HepG2 (cell line): ENCODE measurements around the gene STC2. TPM values are rescaled to one million over a fixed set of nuclear protein-coding genes. Genes with fewer than 3 reads are reported as not detected.

ENCODE experiments used
- ATF7-NPFF ChIP-seq: sonication (generic); formaldehyde crosslinking; IDR thresholded peaks from 2 replicates; pipeline ENCODE4 v1.8.1; 2023; ENCODE audit warnings: mild to moderate bottlenecking, low read depth, missing genetic modification reagents, moderate library complexity
- BHLHE40 ChIP-seq: IDR thresholded peaks from 2 replicates; pipeline ENCODE4 v1.6.1; 2011; ENCODE audit warnings: low read length, improper control_type of control experiment
- CENPX ChIP-seq: sonication (generic); formaldehyde crosslinking; IDR thresholded peaks from 2 replicates; pipeline ENCODE4 v1.9.0; 2021; ENCODE audit warnings: mild to moderate bottlenecking, missing genetic modification reagents, moderate library complexity
- HMG20A ChIP-seq: IDR thresholded peaks from 2 replicates; pipeline ENCODE4 v1.6.1; 2016; ENCODE audit warnings: borderline replicate concordance
- HMGA1 ChIP-seq: sonication (generic); formaldehyde crosslinking; conservative IDR thresholded peaks from 2 replicates; pipeline ENCODE4 v1.4.0; 2020; ENCODE audit warnings: missing genetic modification reagents
- ISL2 ChIP-seq: sonication (generic); formaldehyde crosslinking; IDR thresholded peaks from 2 replicates; pipeline ENCODE4 v1.5.0; 2020; ENCODE audit warnings: missing genetic modification reagents
- KDM5B ChIP-seq: sonication (generic); formaldehyde crosslinking; IDR thresholded peaks from 2 replicates; pipeline ENCODE4 v1.4.0; 2020; ENCODE audit warnings: missing genetic modification reagents, mild to moderate bottlenecking, borderline replicate concordance
- MATR3 ChIP-seq: sonication (generic); formaldehyde crosslinking; IDR thresholded peaks from 2 replicates; pipeline ENCODE4 v1.4.0; 2020; ENCODE audit warnings: missing genetic modification reagents
- NFIC ChIP-seq: IDR thresholded peaks from 2 replicates; pipeline ENCODE4 v1.6.1; 2012; ENCODE audit warnings: mild to moderate bottlenecking, low read length, inconsistent platforms
- NKX3-1 ChIP-seq: sonication (generic); formaldehyde crosslinking; IDR thresholded peaks from 2 replicates; pipeline ENCODE4 v1.5.0; 2020; ENCODE audit warnings: missing genetic modification reagents
- SCMH1 ChIP-seq: sonication (generic); formaldehyde crosslinking; IDR thresholded peaks from 2 replicates; pipeline ENCODE4 v1.9.0; 2021; ENCODE audit warnings: missing genetic modification reagents, mild to moderate bottlenecking, borderline replicate concordance
- SP140L ChIP-seq: sonication (generic); formaldehyde crosslinking; IDR thresholded peaks from 2 replicates; pipeline ENCODE4 v1.4.0; 2020; ENCODE audit warnings: missing genetic modification reagents, borderline replicate concordance
- YEATS2 ChIP-seq: sonication (generic); formaldehyde crosslinking; IDR thresholded peaks from 2 replicates; pipeline ENCODE4 v1.4.0; 2020; ENCODE audit warnings: missing genetic modification reagents, borderline replicate concordance
- ZFP41 ChIP-seq: sonication (generic); formaldehyde crosslinking; IDR thresholded peaks from 2 replicates; pipeline ENCODE4 v1.4.0; 2020; ENCODE audit warnings: mild to moderate bottlenecking, missing genetic modification reagents, borderline replicate concordance
- ZMAT3 ChIP-seq: sonication (generic); formaldehyde crosslinking; conservative IDR thresholded peaks from 2 replicates; pipeline ENCODE4 v1.7.0; 2021; ENCODE audit warnings: missing genetic modification reagents
- ZNF180 ChIP-seq: sonication (generic); formaldehyde crosslinking; IDR thresholded peaks from 2 replicates; pipeline ENCODE4 v1.4.0; 2020; ENCODE audit warnings: low read depth, missing genetic modification reagents, borderline replicate concordance
- ZNF207 ChIP-seq: fragments of 450-650 bp; IDR thresholded peaks from 2 replicates; pipeline ENCODE4 v1.6.1; 2016; ENCODE audit warnings: antibody characterized with exemption, borderline replicate concordance
- ZNF256 ChIP-seq: sonication (generic); formaldehyde crosslinking; conservative IDR thresholded peaks from 2 replicates; pipeline ENCODE4 v1.4.0; 2020; ENCODE audit warnings: missing genetic modification reagents
- ZNF296 ChIP-seq: sonication (generic); formaldehyde crosslinking; conservative IDR thresholded peaks from 2 replicates; pipeline ENCODE4 v1.5.0; 2020; ENCODE audit warnings: mild to moderate bottlenecking, missing genetic modification reagents
- ZNF549 ChIP-seq: sonication (generic); formaldehyde crosslinking; IDR thresholded peaks from 2 replicates; pipeline ENCODE4 v1.5.0; 2020; ENCODE audit warnings: missing genetic modification reagents
- ZNF670 ChIP-seq: sonication (generic); formaldehyde crosslinking; IDR thresholded peaks from 2 replicates; pipeline ENCODE4 v1.8.0; 2022; ENCODE audit warnings: mild to moderate bottlenecking, missing genetic modification reagents, borderline replicate concordance
- ZNF7 ChIP-seq: IDR thresholded peaks from 2 replicates; pipeline ENCODE4 v1.6.1; 2016; ENCODE audit warnings: missing biosample characterization, missing genetic modification reagents
- ZNF792 ChIP-seq: IDR thresholded peaks from 2 replicates; pipeline ENCODE4 v1.6.1; 2016
- polyA plus RNA-seq, 8 experiments: library from polyadenylated mRNA; depleted of rRNA in 3 of 8; stranded (reverse) in 7 of 8; unstranded in 1 of 8; fragments of >200 nt; fragmentation: Illumina TruSeq in 4 of 8; extraction: Trizol in 4 of 8; gene quantifications; 2 replicates each; pipeline versions ENCODE4 v1.2.1 to v1.2.3, GENCODE V29; 2011 to 2016; ENCODE audit warnings: low read depth in 4 of 8, missing spikeins in 1 of 8, mixed read lengths in 1 of 8; ENCODE audit not compliant: insufficient read depth in 1 of 8
- total RNA-seq, 5 experiments: library from RNA; depleted of rRNA; stranded (reverse); fragments of >200 nt; fragmentation: Illumina TruSeq; extraction: Trizol; gene quantifications; 2 replicates each; pipeline ENCODE4 v1.2.3, GENCODE V29; 2016; ENCODE audit warnings: low read depth in 1 of 5
- TF ChIP-seq, protein P1 (sequence below): IDR thresholded peaks from 2 replicates; pipeline ENCODE4 v1.6.1; 2016
- TF ChIP-seq, protein P2 (sequence below): sonication (generic); formaldehyde crosslinking; IDR thresholded peaks from 2 replicates; pipeline ENCODE4 v1.8.0; 2022; ENCODE audit warnings: mild to moderate bottlenecking, missing genetic modification reagents; ENCODE audit not compliant: insufficient replicate concordance
- TF ChIP-seq, protein P3 (sequence below): sonication (generic); formaldehyde crosslinking; IDR thresholded peaks from 2 replicates; pipeline ENCODE4 v1.4.0; 2020; ENCODE audit warnings: missing genetic modification reagents, borderline replicate concordance

The STC2 gene
- total and polyA plus RNA-seq, 2 of the 13 experiments (the other 11 are each of a cell fraction or from before 2014, with no cell fraction given), result 27.1 to 69.2 TPM

DNA sequence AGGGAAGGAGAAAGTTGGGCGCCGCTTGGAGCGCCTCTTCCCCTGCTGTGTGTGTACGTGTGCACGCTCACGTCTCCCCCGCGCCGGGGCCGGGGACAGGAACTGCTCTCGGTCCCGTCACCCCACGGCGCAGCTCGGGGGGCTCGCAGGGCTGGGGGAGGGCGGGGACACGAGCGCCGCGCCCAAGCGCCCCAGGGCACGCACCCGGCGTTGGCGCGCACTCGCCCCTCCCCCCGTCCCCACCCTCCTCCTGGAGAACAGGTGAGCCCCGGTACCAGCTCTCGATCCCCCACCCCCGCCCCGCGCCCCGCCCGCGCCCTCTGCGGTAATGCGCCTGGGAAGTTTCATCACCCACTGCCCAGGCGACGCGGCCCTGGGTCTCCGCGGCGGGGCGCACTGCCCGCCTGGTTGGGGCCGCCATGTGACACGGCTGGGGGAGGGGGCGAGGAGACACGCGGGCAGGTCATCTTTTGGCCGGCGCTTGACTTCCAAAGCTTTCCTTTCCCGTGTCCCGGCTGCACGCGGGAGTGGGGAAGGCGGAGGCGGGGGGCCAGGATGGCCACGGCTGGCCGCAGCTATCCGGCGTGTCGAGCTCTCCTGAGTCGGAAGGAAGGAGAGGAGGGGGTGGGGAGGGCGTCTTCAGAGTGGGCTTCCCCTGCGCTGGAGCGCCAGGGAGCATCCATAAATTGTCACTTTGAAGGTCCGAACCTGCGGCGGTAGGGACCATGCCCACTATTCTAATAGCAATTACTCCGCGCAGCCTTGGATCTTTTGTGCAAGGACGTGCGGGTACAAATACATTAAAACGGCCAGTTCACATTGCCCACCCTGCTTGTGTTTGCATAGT lies 1.5 kb upstream of the STC2 start (continued):
- TF ChIP-seq ZNF296 (no peak), CENPX (CRISPR knock-in tag) (no peak), ZNF180 (CRISPR knock-in tag) (no peak), MATR3 (no peak), YEATS2 (CRISPR knock-in tag) (no peak), SCMH1 (CRISPR knock-in tag) (no peak), ZNF792 (CRISPR knock-in tag) (peak; percentile 13), NKX3-1 (no peak), ZNF670 (CRISPR knock-in tag) (no peak), ZNF7 (CRISPR knock-in tag) (no peak), ZFP41 (CRISPR knock-in tag) (0 out of 2 replicates have a peak, but pooled peaks have one; percentile 28), HMGA1 (CRISPR knock-in tag) (no peak), ZNF207 (no peak), ZNF256 (CRISPR knock-in tag) (no peak), BHLHE40 (peak; percentile 23; the same call in 1 of the 2 replicates), NFIC (no peak), ISL2 (peak; percentile 32; the same call in 1 of the 2 replicates), ZNF549 (CRISPR knock-in tag) (no peak), ZMAT3 (no peak), SP140L (CRISPR knock-in tag) (no peak), HMG20A (CRISPR knock-in tag) (no peak), KDM5B (CRISPR knock-in tag) (no peak; the same call in 1 of the 2 replicates), ATF7-NPFF (peak; percentile 50; the same call in 1 of the 2 replicates)
- TF ChIP-seq, protein P1, sequence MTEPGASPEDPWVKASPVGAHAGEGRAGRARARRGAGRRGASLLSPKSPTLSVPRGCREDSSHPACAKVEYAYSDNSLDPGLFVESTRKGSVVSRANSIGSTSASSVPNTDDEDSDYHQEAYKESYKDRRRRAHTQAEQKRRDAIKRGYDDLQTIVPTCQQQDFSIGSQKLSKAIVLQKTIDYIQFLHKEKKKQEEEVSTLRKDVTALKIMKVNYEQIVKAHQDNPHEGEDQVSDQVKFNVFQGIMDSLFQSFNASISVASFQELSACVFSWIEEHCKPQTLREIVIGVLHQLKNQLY (CRISPR knock-in tag), result no peak
- TF ChIP-seq, protein P2, sequence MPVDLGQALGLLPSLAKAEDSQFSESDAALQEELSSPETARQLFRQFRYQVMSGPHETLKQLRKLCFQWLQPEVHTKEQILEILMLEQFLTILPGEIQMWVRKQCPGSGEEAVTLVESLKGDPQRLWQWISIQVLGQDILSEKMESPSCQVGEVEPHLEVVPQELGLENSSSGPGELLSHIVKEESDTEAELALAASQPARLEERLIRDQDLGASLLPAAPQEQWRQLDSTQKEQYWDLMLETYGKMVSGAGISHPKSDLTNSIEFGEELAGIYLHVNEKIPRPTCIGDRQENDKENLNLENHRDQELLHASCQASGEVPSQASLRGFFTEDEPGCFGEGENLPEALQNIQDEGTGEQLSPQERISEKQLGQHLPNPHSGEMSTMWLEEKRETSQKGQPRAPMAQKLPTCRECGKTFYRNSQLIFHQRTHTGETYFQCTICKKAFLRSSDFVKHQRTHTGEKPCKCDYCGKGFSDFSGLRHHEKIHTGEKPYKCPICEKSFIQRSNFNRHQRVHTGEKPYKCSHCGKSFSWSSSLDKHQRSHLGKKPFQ (CRISPR knock-in tag), result peak; percentile 60
- TF ChIP-seq, protein P3, sequence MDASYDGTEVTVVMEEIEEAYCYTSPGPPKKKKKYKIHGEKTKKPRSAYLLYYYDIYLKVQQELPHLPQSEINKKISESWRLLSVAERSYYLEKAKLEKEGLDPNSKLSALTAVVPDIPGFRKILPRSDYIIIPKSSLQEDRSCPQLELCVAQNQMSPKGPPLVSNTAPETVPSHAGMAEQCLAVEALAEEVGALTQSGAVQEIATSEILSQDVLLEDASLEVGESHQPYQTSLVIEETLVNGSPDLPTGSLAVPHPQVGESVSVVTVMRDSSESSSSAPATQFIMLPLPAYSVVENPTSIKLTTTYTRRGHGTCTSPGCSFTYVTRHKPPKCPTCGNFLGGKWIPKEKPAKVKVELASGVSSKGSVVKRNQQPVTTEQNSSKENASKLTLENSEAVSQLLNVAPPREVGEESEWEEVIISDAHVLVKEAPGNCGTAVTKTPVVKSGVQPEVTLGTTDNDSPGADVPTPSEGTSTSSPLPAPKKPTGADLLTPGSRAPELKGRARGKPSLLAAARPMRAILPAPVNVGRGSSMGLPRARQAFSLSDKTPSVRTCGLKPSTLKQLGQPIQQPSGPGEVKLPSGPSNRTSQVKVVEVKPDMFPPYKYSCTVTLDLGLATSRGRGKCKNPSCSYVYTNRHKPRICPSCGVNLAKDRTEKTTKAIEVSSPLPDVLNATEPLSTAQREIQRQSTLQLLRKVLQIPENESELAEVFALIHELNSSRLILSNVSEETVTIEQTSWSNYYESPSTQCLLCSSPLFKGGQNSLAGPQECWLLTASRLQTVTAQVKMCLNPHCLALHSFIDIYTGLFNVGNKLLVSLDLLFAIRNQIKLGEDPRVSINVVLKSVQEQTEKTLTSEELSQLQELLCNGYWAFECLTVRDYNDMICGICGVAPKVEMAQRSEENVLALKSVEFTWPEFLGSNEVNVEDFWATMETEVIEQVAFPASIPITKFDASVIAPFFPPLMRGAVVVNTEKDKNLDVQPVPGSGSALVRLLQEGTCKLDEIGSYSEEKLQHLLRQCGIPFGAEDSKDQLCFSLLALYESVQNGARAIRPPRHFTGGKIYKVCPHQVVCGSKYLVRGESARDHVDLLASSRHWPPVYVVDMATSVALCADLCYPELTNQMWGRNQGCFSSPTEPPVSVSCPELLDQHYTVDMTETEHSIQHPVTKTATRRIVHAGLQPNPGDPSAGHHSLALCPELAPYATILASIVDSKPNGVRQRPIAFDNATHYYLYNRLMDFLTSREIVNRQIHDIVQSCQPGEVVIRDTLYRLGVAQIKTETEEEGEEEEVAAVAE (CRISPR knock-in tag), result 0 out of 2 replicates have a peak, but pooled peaks have one; percentile 7
